PFSK-1 (cell line): Measurements from ENCODE around the gene STAT1.

Experiments
- FOXP2 ChIP-seq: optimal IDR thresholded peaks from 2 replicates; pipeline ENCODE3; 2011; ENCODE audit warnings: borderline replicate concordance, control low read depth, inconsistent platforms; ENCODE audit not compliant: insufficient read depth; ENCODE audit errors: extremely low read length, extremely low read depth
- POLR2AphosphoS5 ChIP-seq: IDR thresholded peaks from 2 replicates; pipeline ENCODE4 v1.6.1; 2012; ENCODE audit warnings: low read depth, mild to moderate bottlenecking, control low read depth, low read length, moderate library complexity
- SIN3A ChIP-seq: IDR thresholded peaks from 2 replicates; pipeline ENCODE4 v1.6.1; 2012; ENCODE audit warnings: mild to moderate bottlenecking, low read length, moderate library complexity, borderline replicate concordance; ENCODE audit not compliant: insufficient read depth
- TAF1 ChIP-seq: IDR thresholded peaks from 2 replicates; pipeline ENCODE4 v1.6.1; 2012; ENCODE audit warnings: low read length, control low read depth, borderline replicate concordance; ENCODE audit not compliant: insufficient read depth
- TF ChIP-seq, protein P1 (sequence below), 2 experiments: IDR thresholded peaks; 2 replicates each; pipeline versions ENCODE4 v1.6.1 to v1.8.0; 2011 to 2012; ENCODE audit warnings: low read depth in 2 of 2, low read length in 2 of 2, control low read depth in 1 of 2, inconsistent platforms in 1 of 2, mild to moderate bottlenecking in 1 of 2, moderate library complexity in 1 of 2; ENCODE audit not compliant: insufficient read depth in 1 of 2

The STAT1 gene

DNA sequence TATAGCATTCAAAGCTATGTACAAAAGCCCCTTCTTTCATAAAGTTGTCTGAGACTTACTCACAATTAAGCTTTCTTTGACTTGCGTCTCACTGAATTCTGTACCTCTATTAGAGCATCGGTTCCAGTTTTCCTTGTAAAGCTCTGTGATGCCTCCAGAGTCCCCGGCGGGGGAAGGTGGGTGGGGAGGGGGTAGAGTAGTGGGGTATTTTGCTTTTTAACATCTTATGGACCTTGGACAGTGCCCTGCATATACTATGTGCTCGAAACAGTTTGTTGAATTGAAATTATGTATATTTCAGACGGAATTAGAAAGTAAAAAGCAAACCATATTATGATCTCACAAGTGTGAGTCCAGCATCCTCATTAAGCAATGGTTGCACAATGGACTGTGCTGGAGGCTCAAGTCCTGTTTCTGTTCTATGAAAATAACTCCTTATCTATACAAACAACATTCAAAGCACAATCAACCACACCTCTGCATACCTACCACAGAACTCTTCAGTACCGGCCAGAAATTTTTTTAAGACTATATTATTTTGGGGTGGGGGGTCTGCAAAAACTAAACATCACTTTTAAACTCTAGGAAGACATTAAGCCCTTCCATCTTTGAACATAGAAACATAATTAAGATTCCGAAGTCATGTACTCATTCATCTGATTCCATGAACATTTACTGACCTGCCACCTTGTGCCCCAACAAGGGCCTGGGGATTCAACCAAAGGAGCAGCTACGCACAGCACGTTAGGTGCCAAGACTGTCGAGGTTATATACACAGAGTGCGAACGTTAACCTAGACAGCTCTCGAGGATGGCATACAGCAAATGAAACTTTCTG, 908 bp downstream of the STAT1 start:
- TF ChIP-seq SIN3A (no peak), TAF1 (no peak), POLR2AphosphoS5 (no peak), FOXP2 (no peak)
- TF ChIP-seq, protein P1, sequence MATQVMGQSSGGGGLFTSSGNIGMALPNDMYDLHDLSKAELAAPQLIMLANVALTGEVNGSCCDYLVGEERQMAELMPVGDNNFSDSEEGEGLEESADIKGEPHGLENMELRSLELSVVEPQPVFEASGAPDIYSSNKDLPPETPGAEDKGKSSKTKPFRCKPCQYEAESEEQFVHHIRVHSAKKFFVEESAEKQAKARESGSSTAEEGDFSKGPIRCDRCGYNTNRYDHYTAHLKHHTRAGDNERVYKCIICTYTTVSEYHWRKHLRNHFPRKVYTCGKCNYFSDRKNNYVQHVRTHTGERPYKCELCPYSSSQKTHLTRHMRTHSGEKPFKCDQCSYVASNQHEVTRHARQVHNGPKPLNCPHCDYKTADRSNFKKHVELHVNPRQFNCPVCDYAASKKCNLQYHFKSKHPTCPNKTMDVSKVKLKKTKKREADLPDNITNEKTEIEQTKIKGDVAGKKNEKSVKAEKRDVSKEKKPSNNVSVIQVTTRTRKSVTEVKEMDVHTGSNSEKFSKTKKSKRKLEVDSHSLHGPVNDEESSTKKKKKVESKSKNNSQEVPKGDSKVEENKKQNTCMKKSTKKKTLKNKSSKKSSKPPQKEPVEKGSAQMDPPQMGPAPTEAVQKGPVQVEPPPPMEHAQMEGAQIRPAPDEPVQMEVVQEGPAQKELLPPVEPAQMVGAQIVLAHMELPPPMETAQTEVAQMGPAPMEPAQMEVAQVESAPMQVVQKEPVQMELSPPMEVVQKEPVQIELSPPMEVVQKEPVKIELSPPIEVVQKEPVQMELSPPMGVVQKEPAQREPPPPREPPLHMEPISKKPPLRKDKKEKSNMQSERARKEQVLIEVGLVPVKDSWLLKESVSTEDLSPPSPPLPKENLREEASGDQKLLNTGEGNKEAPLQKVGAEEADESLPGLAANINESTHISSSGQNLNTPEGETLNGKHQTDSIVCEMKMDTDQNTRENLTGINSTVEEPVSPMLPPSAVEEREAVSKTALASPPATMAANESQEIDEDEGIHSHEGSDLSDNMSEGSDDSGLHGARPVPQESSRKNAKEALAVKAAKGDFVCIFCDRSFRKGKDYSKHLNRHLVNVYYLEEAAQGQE (IDR thresholded peaks at IDR 0.05; ENCODE audit: insufficient read depth in 1 of 2, low read depth in 2 of 2, low read length in 2 of 2) = no peak; a peak in 1 of 4 replicates

DNA sequence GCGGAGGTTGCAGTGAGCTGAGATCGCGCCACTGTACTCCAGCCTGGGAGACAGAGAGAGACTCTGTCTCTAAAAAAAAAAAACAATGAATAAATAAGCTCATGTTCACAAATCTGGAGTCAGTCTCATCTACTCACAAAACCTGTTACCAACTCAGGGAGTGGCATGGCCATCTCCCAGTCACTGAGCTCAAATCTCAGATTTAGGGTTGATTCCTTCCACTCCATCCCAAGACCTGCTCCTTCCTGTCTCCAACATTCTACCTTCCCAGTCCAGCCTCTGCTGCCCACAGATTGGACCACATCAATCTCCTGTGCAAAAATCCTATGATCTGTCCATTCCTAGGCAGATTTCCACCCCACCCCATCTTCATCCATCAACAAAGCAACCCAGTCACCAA, 1.6 kb downstream of the STAT1 start:
- TF ChIP-seq SIN3A (no peak), POLR2AphosphoS5 (no peak), TAF1 (no peak), FOXP2 (no peak)
- TF ChIP-seq, protein P1 (IDR thresholded peaks at IDR 0.05; ENCODE audit: insufficient read depth in 1 of 2, low read depth in 2 of 2, low read length in 2 of 2) = no peak

DNA sequence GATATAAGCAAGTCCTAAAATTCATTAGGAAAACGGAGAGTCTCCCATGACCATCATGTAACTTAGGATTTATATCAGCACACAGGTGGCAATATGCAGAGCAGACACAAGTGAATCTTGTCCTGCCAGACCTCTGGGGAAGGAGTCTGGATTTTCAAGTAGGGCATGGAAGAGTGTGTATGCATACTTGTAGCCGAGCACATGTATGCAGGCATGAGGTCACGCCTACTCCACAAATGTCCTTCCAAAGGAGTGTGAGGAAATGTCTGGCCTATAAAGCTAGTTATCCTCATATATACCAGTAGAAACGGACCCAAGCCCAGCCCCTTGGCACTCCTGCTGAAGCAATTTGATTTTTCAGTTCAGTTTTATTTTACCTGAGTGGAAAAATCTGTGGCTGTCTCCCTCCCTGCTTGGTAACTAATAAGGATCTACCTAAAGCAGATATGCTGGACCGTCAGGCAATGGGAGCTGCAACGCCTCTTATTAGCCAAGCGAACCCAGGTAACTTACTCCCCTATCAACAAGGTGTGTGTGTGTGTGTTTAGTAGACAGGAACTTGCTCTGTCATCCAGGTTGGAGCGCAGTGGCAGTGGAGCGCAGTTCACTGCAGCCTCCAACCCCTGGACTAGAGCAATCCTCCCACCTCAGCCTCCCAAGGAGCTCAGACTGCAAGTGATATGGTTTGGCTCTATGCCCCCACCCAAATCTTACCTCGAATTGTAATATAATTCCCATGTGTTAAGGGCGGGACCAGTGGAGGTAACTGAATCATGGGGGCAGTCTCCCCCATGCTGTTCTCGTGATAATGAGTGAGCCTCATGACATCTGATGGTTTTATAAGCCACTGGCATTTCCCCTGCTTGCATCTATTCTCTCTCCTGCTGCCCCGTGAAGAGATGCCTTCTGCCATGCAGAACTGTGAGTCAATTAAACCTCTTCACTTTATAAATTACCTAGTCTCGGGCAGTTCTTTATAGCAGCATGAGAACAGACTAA, 2.8 kb downstream of the STAT1 start:
- TF ChIP-seq POLR2AphosphoS5 (no peak), TAF1 (no peak), FOXP2 (no peak), SIN3A (no peak)
- TF ChIP-seq, protein P1 (IDR thresholded peaks at IDR 0.05; ENCODE audit: insufficient read depth in 1 of 2, low read depth in 2 of 2, low read length in 2 of 2) = no peak

DNA sequence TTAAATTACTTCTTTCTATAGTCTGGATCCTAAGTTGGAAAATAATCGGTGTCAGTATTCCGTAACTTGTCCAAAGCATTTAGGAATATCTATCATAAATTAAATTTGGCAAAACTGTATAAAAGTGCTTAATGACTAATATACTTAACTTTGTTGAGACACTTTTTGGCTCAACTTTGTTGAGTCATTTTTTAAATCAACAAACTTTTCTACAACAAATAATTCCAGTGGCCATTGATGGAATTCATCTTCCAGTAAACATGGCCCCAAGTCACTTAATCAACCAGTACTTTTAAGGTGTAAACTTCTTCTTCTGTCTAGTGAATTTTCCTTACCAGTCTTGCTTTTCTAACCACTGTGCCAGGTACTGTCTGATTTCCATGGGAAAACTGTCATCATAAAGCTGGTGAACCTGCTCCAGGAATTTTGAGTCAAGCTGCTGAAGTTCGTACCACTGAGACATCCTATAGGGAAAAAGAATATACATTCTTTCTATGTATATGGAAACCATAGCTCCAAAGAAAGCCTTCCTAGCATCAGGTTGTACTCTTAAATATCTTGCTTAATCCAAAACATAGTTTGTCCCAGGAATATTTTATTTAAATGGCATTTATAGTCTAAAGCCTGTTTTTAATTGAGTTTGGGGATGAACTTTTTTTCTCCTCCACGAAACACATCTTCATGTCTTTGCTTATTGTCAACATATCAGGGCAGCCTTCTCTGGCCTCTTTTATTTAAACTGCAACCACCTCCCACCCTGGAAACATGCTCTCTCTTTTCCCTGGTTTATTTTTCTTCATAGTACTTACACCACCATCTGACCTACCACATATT, 4.2 kb downstream of the STAT1 start:
- TF ChIP-seq POLR2AphosphoS5 = no peak
- TF ChIP-seq, protein P1 (IDR thresholded peaks at IDR 0.05; ENCODE audit: insufficient read depth in 1 of 2, low read depth in 2 of 2, low read length in 2 of 2) = no peak
- no peak for TF ChIP-seq TAF1
- no peak for TF ChIP-seq SIN3A
- TF ChIP-seq FOXP2 = no peak
